Stimulated activated CD8-positive, alpha-beta memory T cell treated with anti-CD3 and anti-CD28 coated beads, Interleukin-7, amount 100 ng/mL, for 4 hours (primary cell): ENCODE data around the gene MID2.
"Not testable (repeated sequence)": the region's sequence is repeated elsewhere in the genome, so short reads cannot be mapped to it uniquely, and the experiment has no call there.

Experiments used
- DNase-seq, 2 donors: peaks; one replicate each; pipeline ENCODE4 v3.0.0-alpha.2; 2020; ENCODE audit warnings: low read depth in 2 of 2

MID2 gene

DNA sequence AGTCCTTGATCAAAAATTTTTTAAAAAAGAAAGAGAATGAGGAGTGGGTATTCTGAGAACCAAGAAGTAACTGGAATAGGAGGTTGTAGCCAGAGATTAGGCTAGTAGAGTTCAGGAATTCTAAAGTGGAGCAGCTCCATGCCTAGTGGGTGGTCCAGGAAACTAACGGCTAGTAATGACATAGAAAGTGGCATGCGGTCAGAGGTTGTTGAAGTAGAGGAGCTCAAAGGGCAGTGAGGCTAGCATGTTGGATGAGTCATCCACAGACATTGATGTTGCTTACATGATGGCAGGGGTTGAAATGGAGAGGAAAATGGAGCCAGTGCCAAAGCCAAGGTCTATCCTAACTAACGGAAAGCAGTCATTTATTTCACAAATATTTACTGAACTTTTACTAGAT is 114.4 kb downstream of the MID2 start:
- DNase-seq, result no peak

DNA sequence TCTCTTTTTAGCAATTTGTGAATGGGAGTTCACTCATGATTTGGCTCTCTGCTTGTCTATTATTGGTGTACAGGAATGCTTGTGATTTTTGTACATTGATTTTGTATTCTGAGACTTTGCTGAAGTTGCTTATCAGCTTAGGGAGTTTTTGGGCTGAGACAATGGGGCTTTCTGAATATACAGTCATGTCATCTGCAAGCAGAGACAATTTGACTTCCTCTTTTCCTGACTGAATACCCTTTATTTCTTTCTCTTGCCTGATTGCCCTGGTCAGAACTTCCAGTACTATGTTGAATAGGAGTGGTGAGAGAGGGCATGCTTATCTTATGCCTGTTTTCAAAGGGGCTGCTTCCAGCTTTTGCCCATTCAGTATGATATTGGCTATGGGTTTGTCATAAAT is 129.7 kb downstream of the MID2 start:
- not testable (repeated sequence) for DNase-seq

DNA sequence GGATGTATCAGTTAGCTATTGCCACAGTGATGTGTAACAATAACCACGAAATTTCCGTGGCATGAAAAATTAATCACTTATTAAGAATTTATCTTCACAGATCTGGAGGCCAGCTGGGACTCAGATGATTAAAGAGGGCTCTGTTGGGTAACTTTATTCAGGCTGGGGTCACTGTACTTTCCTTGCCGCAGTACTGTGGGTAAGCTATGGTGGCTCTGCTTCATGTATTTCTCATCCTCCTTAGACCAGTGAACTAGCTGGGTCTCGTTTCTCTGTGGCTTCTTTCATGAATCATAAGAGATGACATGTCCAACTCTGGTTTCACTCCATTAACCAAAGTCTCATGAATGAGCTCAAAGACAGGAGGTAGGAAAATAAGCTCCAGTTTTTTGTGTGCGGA is 143.0 kb downstream of the MID2 start:
- DNase-seq, result no peak

DNA sequence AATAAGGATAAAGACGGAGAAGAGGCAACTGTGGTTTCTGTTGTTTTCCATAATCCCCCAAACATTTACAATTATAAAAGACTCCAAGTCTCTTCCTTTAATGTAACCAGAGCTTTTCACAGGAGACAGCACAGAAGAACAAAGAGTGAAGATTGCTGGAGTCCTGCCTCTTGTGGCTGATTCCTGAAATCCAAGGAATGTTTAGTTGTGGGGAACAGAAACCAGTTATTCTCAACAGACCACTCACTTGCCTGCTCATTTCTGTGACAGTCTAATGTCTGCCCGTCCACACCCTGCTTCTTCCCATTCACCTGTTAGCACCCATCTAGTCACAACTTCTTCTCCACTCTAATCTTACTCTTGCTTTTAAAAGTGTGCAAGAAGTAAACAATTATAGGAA is 144.4 kb downstream of the MID2 start:
- no peak for DNase-seq

DNA sequence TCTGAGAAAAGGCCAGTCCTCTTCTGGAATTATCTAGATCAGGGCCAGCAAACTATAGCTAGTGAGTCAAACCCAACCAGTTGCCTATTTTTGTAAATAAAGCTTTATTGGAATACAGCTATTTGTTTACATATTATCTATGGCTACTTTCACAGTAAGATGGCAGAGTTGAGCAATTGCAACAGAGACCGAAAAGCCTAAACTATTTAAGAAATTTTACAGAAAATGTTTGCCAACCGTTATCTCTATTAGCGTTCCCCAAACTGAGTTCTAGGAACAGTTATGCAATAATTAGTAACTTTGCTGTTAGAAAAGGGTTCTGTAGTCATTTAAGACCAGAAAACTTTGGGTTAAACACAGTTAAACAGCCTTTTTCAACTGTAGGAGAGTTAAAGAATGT is 146.0 kb downstream of the MID2 start:
- no peak for DNase-seq
